ENCODE measurements around the gene RAD51D. TPM values are rescaled to one million over a fixed set of nuclear protein-coding genes. Genes with fewer than 3 reads are reported as not detected.
"Not testable (repeated sequence)": the region's sequence is repeated elsewhere in the genome, so short reads cannot be mapped to it uniquely, and the experiment has no call there.

The RAD51D gene
- total and polyA plus RNA-seq, 2 donors (not counting 3 experiments of a cell fraction or from before 2014, with no cell fraction given) = 15.5 to 27.9 TPM

DNA sequence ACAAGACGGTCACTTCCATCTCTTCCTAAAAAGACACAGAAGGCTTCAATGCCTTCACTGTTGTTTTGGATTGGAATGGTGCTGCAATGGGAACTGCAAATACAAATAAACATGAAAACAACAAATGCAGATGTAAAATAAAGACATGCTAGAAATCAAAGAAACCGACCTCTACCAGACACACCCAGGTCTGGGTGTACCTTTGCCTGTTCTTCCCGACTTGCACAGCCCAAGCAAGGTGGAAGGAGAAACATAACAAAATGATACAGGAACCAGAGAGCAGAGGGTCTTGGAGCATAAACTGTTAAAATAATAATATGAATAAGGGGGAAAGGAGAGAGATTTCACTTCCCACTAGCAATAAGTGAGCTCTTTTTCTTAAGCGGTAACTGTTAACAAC lies 73.4 kb downstream of the RAD51D start:
- H3K36me3 ChIP-seq (ENCODE audit: control insufficient read depth in 2 of 2, extremely low read depth in 1 of 2, insufficient read depth in 2 of 2, low read length in 2 of 2) = no peaks in the 10 kb centered on the region
- H4K20me1 ChIP-seq (replicated peaks; ENCODE audit: control insufficient read depth, extremely low read depth, insufficient read depth, low read length) = no peaks in the 10 kb centered on the region
- FAIRE-seq (no peak), DNase-seq (ENCODE audit: low read depth, low spot score) (no peak)
- no peak overlapping the region for H2AFZ ChIP-seq (ENCODE audit: low read depth, low read length)
- peaks cover 11% of the 10 kb centered on the region for H3K4me1 ChIP-seq (ENCODE audit: control insufficient read depth, extremely low read depth, insufficient read depth, low read length)
- peak overlapping the region; percentile 71 for H3K4me2 ChIP-seq (ENCODE audit: insufficient read depth, low read length)
- dilution Hi-C loops (cut with MboI; ENCODE audit: extremely low pct_ligation_motif_present, low sequenced_read_pairs) (no loop called here), intact Hi-C loops (cut with micrococcal nuclease) (no loop called here)
- no peaks in the 10 kb centered on the region for H3K9me1 ChIP-seq (replicated peaks; ENCODE audit: control insufficient read depth, extremely low read depth, insufficient read depth, low read length)
- H3K9me3 ChIP-seq (replicated peaks; ENCODE audit: control insufficient read depth, insufficient read depth, low read length) = no peaks in the 10 kb centered on the region
- H3K27me3 ChIP-seq (ENCODE audit: control insufficient read depth in 2 of 2, insufficient read depth in 2 of 2, low read length in 2 of 2) = no peaks in the 10 kb centered on the region
- peaks cover 4% of the 10 kb centered on the region for H3K79me2 ChIP-seq (ENCODE audit: control insufficient read depth, insufficient read depth, low read length)
- H3K27ac ChIP-seq (ENCODE audit: insufficient read depth, low read depth, low read length) = peak overlapping the region; percentile 26
- POLR2A ChIA-PET = no interaction called here
- BruUV-seq (replicated peaks) = no TSS peak
- CTCF ChIA-PET = interaction anchor here (1.0 to 2.0 kb wide), 5 partner anchors 12 to 44 kb away, joined by 3 to 8 read pairs (median 5); no protein-coding TSS in a partner anchor
- H3K9ac ChIP-seq (replicated peaks; ENCODE audit: extremely low read depth, insufficient read depth, low read length) = no peak overlapping the region
- no peak overlapping the region for H3K4me3 ChIP-seq (replicated peaks in 1 of 3; ENCODE audit: insufficient read depth in 1 of 3, low read depth in 1 of 3, low read length in 3 of 3)
- TF ChIP-seq, protein P1, sequence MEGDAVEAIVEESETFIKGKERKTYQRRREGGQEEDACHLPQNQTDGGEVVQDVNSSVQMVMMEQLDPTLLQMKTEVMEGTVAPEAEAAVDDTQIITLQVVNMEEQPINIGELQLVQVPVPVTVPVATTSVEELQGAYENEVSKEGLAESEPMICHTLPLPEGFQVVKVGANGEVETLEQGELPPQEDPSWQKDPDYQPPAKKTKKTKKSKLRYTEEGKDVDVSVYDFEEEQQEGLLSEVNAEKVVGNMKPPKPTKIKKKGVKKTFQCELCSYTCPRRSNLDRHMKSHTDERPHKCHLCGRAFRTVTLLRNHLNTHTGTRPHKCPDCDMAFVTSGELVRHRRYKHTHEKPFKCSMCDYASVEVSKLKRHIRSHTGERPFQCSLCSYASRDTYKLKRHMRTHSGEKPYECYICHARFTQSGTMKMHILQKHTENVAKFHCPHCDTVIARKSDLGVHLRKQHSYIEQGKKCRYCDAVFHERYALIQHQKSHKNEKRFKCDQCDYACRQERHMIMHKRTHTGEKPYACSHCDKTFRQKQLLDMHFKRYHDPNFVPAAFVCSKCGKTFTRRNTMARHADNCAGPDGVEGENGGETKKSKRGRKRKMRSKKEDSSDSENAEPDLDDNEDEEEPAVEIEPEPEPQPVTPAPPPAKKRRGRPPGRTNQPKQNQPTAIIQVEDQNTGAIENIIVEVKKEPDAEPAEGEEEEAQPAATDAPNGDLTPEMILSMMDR (IDR thresholded peaks at IDR 0.05; ENCODE audit: extremely low read depth in 1 of 2, insufficient read depth in 1 of 2, low read depth in 1 of 2, low read length in 2 of 2) = no peak
- TF ChIP-seq POLR2A (IDR thresholded peaks at IDR 0.05; ENCODE audit: low read depth, low read length) (no peak), FOS (IDR thresholded peaks at IDR 0.05; ENCODE audit: borderline replicate concordance, insufficient read depth, low read length) (no peak), MYC (IDR thresholded peaks at IDR 0.05; ENCODE audit: low read depth, low read length) (no peak), EZH2 (IDR thresholded peaks at IDR 0.05; ENCODE audit: borderline replicate concordance, low read depth, low read length, severe bottlenecking) (no peak), JUN (IDR thresholded peaks at IDR 0.05; ENCODE audit: borderline replicate concordance, insufficient read depth, insufficient read length, low read depth) (no peak), GATA2 (IDR thresholded peaks at IDR 0.05; ENCODE audit: insufficient read depth, insufficient read length, low read depth, low read length) (no peak), POLR2AphosphoS5 (IDR thresholded peaks at IDR 0.05; ENCODE audit: insufficient read depth, low read depth, low read length) (no peak)
- TF ChIP-seq, protein P2, sequence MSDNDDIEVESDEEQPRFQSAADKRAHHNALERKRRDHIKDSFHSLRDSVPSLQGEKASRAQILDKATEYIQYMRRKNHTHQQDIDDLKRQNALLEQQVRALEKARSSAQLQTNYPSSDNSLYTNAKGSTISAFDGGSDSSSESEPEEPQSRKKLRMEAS (IDR thresholded peaks at IDR 0.05; ENCODE audit: insufficient read depth, insufficient read length) = no peak

DNA sequence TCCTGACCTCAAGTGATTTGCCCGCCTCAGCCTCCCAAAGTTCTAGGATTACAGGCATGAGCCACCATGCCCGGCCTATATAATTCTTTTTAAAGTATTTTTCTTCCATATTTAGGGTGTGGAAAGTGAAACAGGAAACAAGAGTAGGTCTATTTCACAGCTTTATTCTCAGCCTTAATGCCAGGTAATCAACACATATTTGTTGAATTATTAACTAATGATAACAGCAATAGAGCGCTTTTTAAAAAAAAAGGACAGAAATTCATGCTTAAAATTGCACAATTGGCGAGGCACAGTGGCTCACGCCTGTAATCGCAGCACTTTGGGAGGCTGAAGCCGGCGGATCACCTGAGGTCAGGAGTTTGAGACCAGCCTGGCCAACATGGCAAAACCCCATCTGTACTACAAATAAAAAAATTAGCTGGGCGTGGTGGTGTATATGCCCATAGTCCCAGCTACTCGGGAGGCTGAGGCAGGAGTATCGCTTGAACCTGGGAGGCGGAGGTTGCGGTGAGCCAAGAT lies 74.1 kb downstream of the RAD51D start:
- H3K9me3 ChIP-seq (replicated peaks; ENCODE audit: control insufficient read depth, insufficient read depth, low read length); H3K27me3 ChIP-seq (ENCODE audit: control insufficient read depth in 2 of 2, insufficient read depth in 2 of 2, low read length in 2 of 2); FAIRE-seq; H3K4me2 ChIP-seq (ENCODE audit: insufficient read depth, low read length); H3K4me1 ChIP-seq (ENCODE audit: control insufficient read depth, extremely low read depth, insufficient read depth, low read length); H3K9ac ChIP-seq (replicated peaks; ENCODE audit: extremely low read depth, insufficient read depth, low read length); H2AFZ ChIP-seq (ENCODE audit: low read depth, low read length); intact Hi-C loops (cut with micrococcal nuclease); DNase-seq (ENCODE audit: low read depth, low spot score); POLR2A ChIA-PET; H3K4me3 ChIP-seq (replicated peaks in 1 of 3; ENCODE audit: insufficient read depth in 1 of 3, low read depth in 1 of 3, low read length in 3 of 3); H4K20me1 ChIP-seq (replicated peaks; ENCODE audit: control insufficient read depth, extremely low read depth, insufficient read depth, low read length); BruUV-seq (replicated peaks); H3K36me3 ChIP-seq (ENCODE audit: control insufficient read depth in 2 of 2, extremely low read depth in 1 of 2, insufficient read depth in 2 of 2, low read length in 2 of 2); H3K27ac ChIP-seq (ENCODE audit: insufficient read depth, low read depth, low read length); dilution Hi-C loops (cut with MboI; ENCODE audit: extremely low pct_ligation_motif_present, low sequenced_read_pairs); H3K79me2 ChIP-seq (ENCODE audit: control insufficient read depth, insufficient read depth, low read length); H3K9me1 ChIP-seq (replicated peaks; ENCODE audit: control insufficient read depth, extremely low read depth, insufficient read depth, low read length): not testable (repeated sequence)
- CTCF ChIA-PET = interaction anchor here (1.6 to 2.0 kb wide), 2 partner anchors 11 to 18 kb away, joined by 5 to 7 read pairs; partner anchors contain the start of gene RFFL

Measured in endothelial cell of umbilical vein (primary cell).